Measurements from ENCODE around the gene SLC39A13.

SLC39A13 gene

GRCh38 chr11:47440054-47440476, 31.7 kb downstream of the SLC39A13 start:
- TF ChIP-seq ZFX (IDR thresholded peaks at IDR 0.05; ENCODE audit: borderline replicate concordance) (no peak), CTCF (IDR thresholded peaks at IDR 0.05) (no peak)
- no peak overlapping the region for H3K27ac ChIP-seq

- no peak overlapping the region for H3K27ac ChIP-seq
- no peak for TF ChIP-seq ZFX (IDR thresholded peaks at IDR 0.05; ENCODE audit: borderline replicate concordance)
- no peak for TF ChIP-seq CTCF (IDR thresholded peaks at IDR 0.05)
These were observed 33.0 kb downstream of the SLC39A13 start for GRCh38 chr11:47441421-47441820.

- no peak overlapping the region for H3K27ac ChIP-seq
- TF ChIP-seq CTCF (IDR thresholded peaks at IDR 0.05) (no peak), ZFX (IDR thresholded peaks at IDR 0.05; ENCODE audit: borderline replicate concordance) (no peak)
These were observed 34.1 kb downstream of the SLC39A13 start for GRCh38 chr11:47442514-47442913.

- TF ChIP-seq CTCF (IDR thresholded peaks at IDR 0.05) = no peak
- no peak for TF ChIP-seq ZFX (IDR thresholded peaks at IDR 0.05; ENCODE audit: borderline replicate concordance)
- H3K27ac ChIP-seq = no peak overlapping the region
These were observed 34.8 kb downstream of the SLC39A13 start for GRCh38 chr11:47443028-47443700.

GRCh38 chr11:47443817-47444216, 35.4 kb downstream of the SLC39A13 start:
- H3K27ac ChIP-seq = no peak overlapping the region
- no peak for TF ChIP-seq ZFX (IDR thresholded peaks at IDR 0.05; ENCODE audit: borderline replicate concordance)
- no peak for TF ChIP-seq CTCF (IDR thresholded peaks at IDR 0.05)

GRCh38 chr11:47445840-47446239, 37.5 kb downstream of the SLC39A13 start:
- no peak for TF ChIP-seq ZFX (IDR thresholded peaks at IDR 0.05; ENCODE audit: borderline replicate concordance)
- no peak for TF ChIP-seq CTCF (IDR thresholded peaks at IDR 0.05)
- H3K27ac ChIP-seq = no peak overlapping the region

GRCh38 chr11:47446833-47447232, 38.4 kb downstream of the SLC39A13 start:
- no peak for TF ChIP-seq CTCF (IDR thresholded peaks at IDR 0.05)
- TF ChIP-seq ZFX (IDR thresholded peaks at IDR 0.05; ENCODE audit: borderline replicate concordance) = no peak
- no peak overlapping the region for H3K27ac ChIP-seq

All from 22Rv1 (cell line).